H1 (cell line): Measurements from ENCODE around the gene MADD. TPM values are rescaled to one million over a fixed set of nuclear protein-coding genes. Genes with fewer than 3 reads are reported as not detected.

ENCODE experiments used
- ASH2L ChIP-seq: fragments of 200-600, 300-600 bp; sonication (generic); IDR thresholded peaks from one replicate; pipeline ENCODE4 v1.7.1; 2017; ENCODE audit warnings: low read length
- ATF3 ChIP-seq: IDR thresholded peaks from 2 replicates; pipeline ENCODE4 v1.6.1; 2011; ENCODE audit warnings: low read depth, mild to moderate bottlenecking, low read length; ENCODE audit not compliant: insufficient read depth
- POLR2AphosphoS5 ChIP-seq: IDR thresholded peaks from 2 replicates; pipeline ENCODE4 v1.6.1; 2011; ENCODE audit warnings: low read depth, low read length
- SIRT6 ChIP-seq: IDR thresholded peaks from one replicate; pipeline ENCODE4 v1.7.1; 2012; ENCODE audit warnings: low read length, inconsistent platforms
- TBP ChIP-seq: IDR thresholded peaks from 2 replicates; pipeline ENCODE4 v1.6.1; 2011; ENCODE audit warnings: low read depth, low read length, improper control_type of control experiment
- polyA plus RNA-seq, 7 experiments: library from polyadenylated mRNA; depleted of rRNA in 3 of 7; stranded (reverse) in 5 of 7; unstranded in 2 of 7; fragments of >200 nt in 5 of 7; fragments of 200-250 nt in 2 of 7; gene quantifications; 1 replicate in 5 of 7; 2 replicates in 1 of 7; 4 replicates in 1 of 7; pipeline versions ENCODE4 v1.2.1 to v1.2.3, GENCODE V29; 2011 to 2013; ENCODE audit warnings: missing spikeins in 2 of 7, mixed read lengths in 2 of 7
- total RNA-seq: library from RNA; stranded (reverse); fragmentation: NEBNext Ultra II Directional; extraction: Animal tissue kit (Norgen Biotek cat#: 25700); gene quantifications from 2 replicates; pipeline ENCODE4 v1.2.1, GENCODE V29; 2021

Gene MADD
- total and polyA plus RNA-seq, 2 of the 8 experiments (the other 6 are each of a cell fraction or from before 2014, with no cell fraction given) = 32.5 to 45.4 TPM

- TF ChIP-seq TBP (no peak), ASH2L (no peak), ATF3 (no peak), POLR2AphosphoS5 (no peak), SIRT6 (no peak)
Measured at GRCh38 chr11:47278769-47279168, 8.8 kb downstream of the MADD start (continued).
